K562 (cell line): Measurements from ENCODE around the gene FGF12. TPM values are rescaled to one million over a fixed set of nuclear protein-coding genes. Genes with fewer than 3 reads are reported as not detected.

ENCODE experiments used
- ATAC-seq: fragments of 200-7000 bp; cut with Tn5 transposase; 3 replicates; pipeline ENCODE4 v1.9.1; 2020; ENCODE audit warnings: moderate library complexity
- BruUV-seq: library from RNA; stranded (reverse); fragments of 400-500 nt; replicated peaks from 2 replicates; lab custom pipeline; 2021; lab: Mats Ljungman, UMichigan
- CTCF ChIA-PET: fragments of 300-600 bp; formaldehyde crosslinking; extraction: SDS; loops from one replicate; lab custom pipeline; 2021; ENCODE audit warnings: low intra/inter-chr PET ratio; lab: Yijun Ruan, JAX
- POLR2A ChIA-PET: fragments of 300-600, 350-650 bp; sonication (Branson Sonifier 250); formaldehyde crosslinking; extraction: SDS; loops from one replicate; lab custom pipeline; 2021; ENCODE audit warnings: antibody characterized with exemption, inconsistent platforms; lab: Yijun Ruan, JAX
- DNase-seq, 4 experiments: peaks; one replicate each; pipeline versions ENCODE4 v3.0.0 to v3.0.0-alpha.2; 2011 to 2018; ENCODE audit warnings: low spot score in 3 of 4, mixed read lengths in 3 of 4; ENCODE audit errors: extremely low read depth in 1 of 4
- FAIRE-seq: peaks from 2 replicates; lab custom pipeline; 2011; peaks lifted over from hg19 to GRCh38; lab: Jason Lieb, UNC
- H2AFZ ChIP-seq: 2 replicates; pipeline ENCODE4 v1.6.0; 2011; ENCODE audit warnings: low read depth, low read length, control low read depth, inconsistent platforms
- H3K27ac ChIP-seq: fragments of 200-600 bp; 3 replicates; pipeline ENCODE4 v1.8.0; 2011; ENCODE audit warnings: low read depth, mild to moderate bottlenecking, control low read depth, inconsistent platforms, low read length, moderate library complexity, mixed read lengths; ENCODE audit errors: extremely low read depth
- H3K27me3 ChIP-seq, 2 experiments: fragments of 300-600 bp in 1 of 2; 2 replicates in 1 of 2; 3 replicates in 1 of 2; pipeline versions ENCODE4 v1.6.0 to v1.8.0; 2011; ENCODE audit warnings: inconsistent platforms in 2 of 2, low read length in 2 of 2, mild to moderate bottlenecking in 1 of 2, mixed read lengths in 1 of 2, moderate library complexity in 1 of 2; ENCODE audit not compliant: control insufficient read depth in 2 of 2, insufficient read depth in 2 of 2
- H3K36me3 ChIP-seq: fragments of 300-600 bp; 3 replicates; pipeline ENCODE4 v1.8.0; 2011; ENCODE audit warnings: mild to moderate bottlenecking, low read length, inconsistent platforms; ENCODE audit not compliant: control insufficient read depth, insufficient read depth
- H3K4me1 ChIP-seq, 2 experiments: fragments of 200-600 bp in 1 of 2; replicated peaks in 1 of 2; 2 replicates in 1 of 2; 3 replicates in 1 of 2; pipeline versions ENCODE4 v1.5.1 to v1.8.0; 2011; ENCODE audit warnings: inconsistent platforms in 2 of 2, low read length in 2 of 2, mild to moderate bottlenecking in 1 of 2, mixed read lengths in 1 of 2, moderate library complexity in 1 of 2; ENCODE audit not compliant: control insufficient read depth in 2 of 2, insufficient read depth in 2 of 2
- H3K4me2 ChIP-seq: 2 replicates; pipeline ENCODE4 v1.6.1; 2011; ENCODE audit warnings: low read length, control low read depth, inconsistent platforms, mixed read lengths; ENCODE audit not compliant: insufficient read depth
- H3K4me3 ChIP-seq: fragments of 200-600 bp; sonication (generic), shearing (Covaris generic); 2 replicates; pipeline ENCODE4 v1.5.1; 2016; ENCODE audit warnings: control low read depth, inconsistent platforms
- H3K79me2 ChIP-seq: fragments of 200-600 bp; 3 replicates; pipeline ENCODE4 v1.8.0; 2011; ENCODE audit warnings: low read length, inconsistent platforms; ENCODE audit not compliant: control insufficient read depth, insufficient read depth
- H3K9ac ChIP-seq, 2 experiments: 2 replicates each; pipeline versions ENCODE4 v1.6.0 to v1.6.1; 2011; ENCODE audit warnings: low read depth in 2 of 2, low read length in 2 of 2, control low read depth in 1 of 2, inconsistent platforms in 1 of 2, mild to moderate bottlenecking in 1 of 2, mixed read lengths in 1 of 2; ENCODE audit not compliant: insufficient read depth in 1 of 2
- H3K9me1 ChIP-seq: one replicate; pipeline ENCODE4 v1.6.0; 2011; ENCODE audit warnings: inconsistent platforms, mild to moderate bottlenecking, low read length, moderate library complexity; ENCODE audit not compliant: control insufficient read depth, insufficient read depth
- H3K9me3 ChIP-seq: replicated peaks from 2 replicates; pipeline ENCODE4 v1.5.1; 2011; ENCODE audit warnings: low read depth, low read length, inconsistent platforms; ENCODE audit not compliant: control insufficient read depth, insufficient read depth
- H4K20me1 ChIP-seq: replicated peaks from 2 replicates; pipeline ENCODE4 v1.6.1; 2011; ENCODE audit warnings: low read length, inconsistent platforms, mixed read lengths; ENCODE audit not compliant: control insufficient read depth, insufficient read depth
- CBX3 ChIP-seq, 2 experiments: IDR thresholded peaks; 1 replicate in 1 of 2; 2 replicates in 1 of 2; pipeline ENCODE4 v1.6.1; 2012; ENCODE audit warnings: inconsistent platforms in 2 of 2, low read length in 2 of 2, borderline replicate concordance in 1 of 2, control low read depth in 1 of 2
- ETV1 ChIP-seq: fragments of 450-650 bp; conservative IDR thresholded peaks from 2 replicates; pipeline ENCODE4 v1.6.1; 2016; ENCODE audit warnings: missing genetic modification characterization, control low read depth, low read depth, missing compliant biosample characterization
- SNIP1 ChIP-seq: fragments of 450-650 bp; IDR thresholded peaks from 2 replicates; pipeline ENCODE4 v1.7.1; 2017; ENCODE audit warnings: low read depth, mild to moderate bottlenecking
- SRF ChIP-seq, 2 experiments: fragments of 250-450, 450-650 bp in 1 of 2; sonication (Bioruptor Pico) in 1 of 2; sonication (generic) in 1 of 2; formaldehyde crosslinking; IDR thresholded peaks; 2 replicates each; pipeline versions ENCODE4 v1.5.0 to v1.5.1; 2020 to 2022; ENCODE audit warnings: mild to moderate bottlenecking in 1 of 2, missing genetic modification reagents in 1 of 2
- ZNF316 ChIP-seq: fragments of 450-650 bp; IDR thresholded peaks from 2 replicates; pipeline ENCODE4 v1.6.1; 2016
- ZNF583 ChIP-seq: fragments of 250-450 bp; sonication (Bioruptor Pico); IDR thresholded peaks from 2 replicates; pipeline ENCODE4 v1.4.0; 2020
- WGBS: fragments of 100-300 bp; shearing (Covaris generic); methylation state at CpG from one replicate; pipeline ENCODE4 v1.1.6; 2016; ENCODE audit warnings: low coverage, mixed read lengths; ENCODE audit not compliant: insufficient coverage; ENCODE audit errors: missing lambda C conversion rate; 5-methylcytosine and 5-hydroxymethylcytosine counted together
- in situ Hi-C: fragments of 300-500 bp; cut with MboI; formaldehyde crosslinking; loops from 4 replicates; pipeline ENCODE4 v1.15.0; 2018; ENCODE audit warnings: inconsistent platforms, mixed read lengths
- intact Hi-C: fragments of 100-400 bp; cut with micrococcal nuclease; formaldehyde crosslinking; loops from 2 replicates; pipeline ENCODE4 v1.14.2; 2022
- polyA plus RNA-seq, 8 experiments: library from polyadenylated mRNA; depleted of rRNA in 4 of 8; stranded (reverse) in 5 of 8; unstranded in 3 of 8; fragments of >200 nt; fragmentation: Nextera tagmentation in 2 of 8; fragmentation: Illumina TruSeq in 1 of 8; extraction: Ambion mirVana in 2 of 8; extraction: Trizol in 1 of 8; gene quantifications; 2 replicates each; pipeline versions ENCODE4 v1.2.1 to v1.2.3, GENCODE V29; 2011 to 2014; ENCODE audit warnings: inconsistent platforms in 1 of 8, missing spikeins in 1 of 8
- total RNA-seq, 7 experiments: library from RNA; depleted of rRNA in 6 of 7; stranded (reverse); fragments of >200 nt in 6 of 7; fragmentation: Illumina TruSeq in 2 of 7; extraction: Trizol in 2 of 7; gene quantifications; 2 replicates each; pipeline versions ENCODE4 v1.2.1 to v1.2.3, GENCODE V29; 2011 to 2021; ENCODE audit warnings: low replicate concordance in 1 of 7

FGF12 gene
- total and polyA plus RNA-seq, 9 of the 15 experiments (the other 6 are each of a cell fraction or from before 2014, with no cell fraction given): not detected

DNA sequence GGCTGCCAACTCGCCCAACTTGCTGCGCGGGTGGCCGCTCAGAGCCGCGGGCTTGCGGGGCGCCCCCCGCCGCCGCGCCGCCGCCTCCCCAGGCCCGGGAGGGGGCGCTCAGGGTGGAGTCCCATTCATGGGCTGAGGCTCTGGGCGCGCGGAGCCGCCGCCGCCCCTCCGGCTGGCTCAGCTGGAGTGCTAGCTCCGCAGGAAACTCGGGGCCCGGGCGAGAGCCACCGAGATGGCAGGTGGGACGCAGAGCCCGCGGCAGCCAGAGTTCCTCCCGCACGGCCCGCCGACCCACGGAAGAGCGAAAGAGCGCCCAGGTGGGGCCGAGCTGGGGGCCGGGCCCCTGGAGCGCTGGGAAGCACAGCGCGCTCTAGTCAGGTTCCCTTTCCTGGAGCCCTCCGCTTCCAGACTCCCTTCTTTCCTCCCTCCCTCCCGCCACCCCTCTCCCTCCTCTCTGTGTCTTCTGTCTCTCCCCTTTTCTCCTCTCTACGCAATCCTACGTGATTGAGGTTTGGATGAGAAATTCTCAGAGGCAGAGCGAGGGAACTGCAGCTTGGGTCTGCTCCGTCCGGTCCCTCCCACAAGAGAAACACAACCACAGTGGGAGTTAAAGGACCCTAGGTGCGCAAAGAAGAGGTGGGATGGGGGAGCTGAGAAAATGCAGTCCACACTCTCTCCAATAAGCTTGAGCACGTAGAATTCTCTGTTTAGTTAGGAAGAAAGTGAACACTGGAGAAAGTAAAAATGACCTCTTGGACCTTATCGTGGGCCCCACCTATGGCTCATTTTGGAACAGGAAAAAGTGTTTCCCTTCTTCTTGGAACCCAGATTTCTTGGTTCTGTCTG lies 317.3 kb downstream of the FGF12 start:
- Histone ChIP-seq H3K27ac (no peak overlapping the region), H3K4me3 (no peak overlapping the region), H3K4me1 (no peaks in the 10 kb centered on the region), H3K9me1 (no peaks in the 10 kb centered on the region), H3K9me3 (no peaks in the 10 kb centered on the region), H3K36me3 (no peaks in the 10 kb centered on the region), H2AFZ (no peak overlapping the region), H3K79me2 (no peaks in the 10 kb centered on the region), H4K20me1 (no peaks in the 10 kb centered on the region), H3K27me3 (no peaks in the 10 kb centered on the region), H3K9ac (no peak overlapping the region), H3K4me2 (no peak overlapping the region)
- FAIRE-seq (no peak), DNase-seq (no peak), ATAC-seq (no peak)
- BruUV-seq: no TSS peak
- TF ChIP-seq ZNF316: no peak
- TF ChIP-seq SNIP1: no peak
- ChIA-PET POLR2A (no interaction called here), CTCF (no interaction called here)
- in situ Hi-C loops (no loop called here), intact Hi-C loops (no loop called here)
- 5% methylated on average over 10 of the region's 53 CpGs for WGBS

DNA sequence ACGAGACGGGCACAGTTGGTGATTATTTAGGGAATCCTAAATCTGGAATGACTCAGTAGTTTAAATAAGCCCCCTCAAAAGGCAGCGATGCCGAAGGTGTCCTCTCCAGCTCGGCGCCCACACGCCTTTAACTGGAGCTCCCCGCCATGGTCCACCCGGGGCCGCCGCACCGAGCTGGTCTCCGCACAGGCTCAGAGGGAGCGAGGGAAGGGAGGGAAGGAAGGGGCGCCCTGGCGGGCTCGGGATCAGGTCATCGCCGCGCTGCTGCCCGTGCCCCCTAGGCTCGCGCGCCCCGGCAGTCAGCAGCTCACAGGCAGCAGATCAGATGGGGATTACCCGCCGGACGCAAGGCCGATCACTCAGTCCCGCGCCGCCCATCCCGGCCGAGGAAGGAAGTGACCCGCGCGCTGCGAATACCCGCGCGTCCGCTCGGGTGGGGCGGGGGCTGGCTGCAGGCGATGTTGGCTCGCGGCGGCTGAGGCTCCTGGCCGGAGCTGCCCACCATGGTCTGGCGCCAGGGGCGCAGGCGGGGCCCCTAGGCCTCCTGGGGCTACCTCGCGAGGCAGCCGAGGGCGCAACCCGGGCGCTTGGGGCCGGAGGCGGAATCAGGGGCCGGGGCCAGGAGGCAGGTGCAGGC lies 318.0 kb downstream of the FGF12 start:
- no TSS peak for BruUV-seq
- no peak overlapping the region for H3K27ac ChIP-seq
- no peaks in the 10 kb centered on the region for H3K27me3 ChIP-seq
- no peak overlapping the region for H2AFZ ChIP-seq
- H3K9me1 ChIP-seq: no peaks in the 10 kb centered on the region
- no peaks in the 10 kb centered on the region for H3K9me3 ChIP-seq
- H3K9ac ChIP-seq: no peak overlapping the region
- FAIRE-seq (no peak), DNase-seq (no peak), ATAC-seq (no peak)
- ChIA-PET POLR2A (no interaction called here), CTCF (no interaction called here)
- H4K20me1 ChIP-seq: no peaks in the 10 kb centered on the region
- no peaks in the 10 kb centered on the region for H3K79me2 ChIP-seq
- no peaks in the 10 kb centered on the region for H3K4me1 ChIP-seq
- intact Hi-C loops (no loop called here), in situ Hi-C loops (no loop called here)
- 7% methylated on average over 24 of the region's 61 CpGs for WGBS
- no peak for TF ChIP-seq SRF (CRISPR knock-in tag; IDR thresholded peaks at IDR 0.05)
- TF ChIP-seq ETV1 (tag): no peak
- TF ChIP-seq ZNF583: no peak
- no peak for TF ChIP-seq CBX3 (IDR thresholded peaks at IDR 0.05; ENCODE audit: borderline replicate concordance in 1 of 2, low read length in 2 of 2)
- H3K36me3 ChIP-seq: no peaks in the 10 kb centered on the region
- H3K4me3 ChIP-seq: no peak overlapping the region
- H3K4me2 ChIP-seq: no peak overlapping the region
